Breast epithelium (tissue), 4 donors: ENCODE data around the gene PLCXD1. TPM values are rescaled to one million over a fixed set of nuclear protein-coding genes. Genes with fewer than 3 reads are reported as not detected.

Source experiments
- DNase-seq, 2 donors: peaks; one replicate each; pipeline ENCODE4 v3.0.0-alpha.2; 2019; ENCODE audit warnings: low spot score in 2 of 2
- H3K27ac ChIP-seq, 2 donors: fragments of 200-600 bp; sonication (generic) in 1 of 2; one replicate each; pipeline ENCODE4 v1.5.1; 2016 to 2019; ENCODE audit warnings: mild to moderate bottlenecking in 1 of 2
- H3K27me3 ChIP-seq, 2 donors: fragments of 200-600 bp; sonication (generic) in 1 of 2; one replicate each; pipeline versions ENCODE4 v1.5.1 to v1.6.0; 2017 to 2019; ENCODE audit warnings: control low read depth in 1 of 2, mild to moderate bottlenecking in 1 of 2
- H3K36me3 ChIP-seq: fragments of 200-600 bp; one replicate; pipeline ENCODE4 v1.5.1; 2019
- H3K4me1 ChIP-seq, 2 donors: fragments of 200-600 bp; sonication (generic); one replicate each; pipeline ENCODE4 v1.5.1; 2016 to 2019; ENCODE audit warnings: control low read depth in 1 of 2
- H3K4me3 ChIP-seq, 3 donors: fragments of 200-600 bp; sonication (generic); 1 replicate in 2 of 3; 2 replicates in 1 of 3; pipeline ENCODE4 v1.5.1; 2016 to 2019; ENCODE audit warnings: mild to moderate bottlenecking in 3 of 3, moderate library complexity in 2 of 3
- H3K9me3 ChIP-seq, 2 donors: fragments of 200-600 bp; sonication (generic) in 1 of 2; one replicate each; pipeline ENCODE4 v1.5.1; 2016 to 2019; ENCODE audit warnings: control low read depth in 1 of 2
- POLR2A ChIP-seq: fragments of 450-650 bp; IDR thresholded peaks from one replicate; pipeline ENCODE4 v1.6.1; 2016; ENCODE audit warnings: antibody characterized with exemption, mild to moderate bottlenecking, moderate library complexity
- POLR2AphosphoS5 ChIP-seq, 3 donors: sonication (generic); formaldehyde crosslinking; IDR thresholded peaks; one replicate each; pipeline ENCODE4 v1.6.1; 2017; ENCODE audit warnings: antibody characterized with exemption in 3 of 3
- intact Hi-C: fragments of 100-400 bp; cut with DNase I; formaldehyde crosslinking; loops from one replicate; pipeline ENCODE4 v1.15.1; 2023; ENCODE audit warnings: low total_unique reads
- total RNA-seq, 3 donors: library from RNA; depleted of rRNA; stranded (reverse); fragments of >200 nt; gene quantifications; one replicate each; pipeline ENCODE4 v1.1.0, GENCODE V29; 2016
- TF ChIP-seq, protein P1 (sequence below), 3 donors: fragments of 450-650 bp; IDR thresholded peaks; one replicate each; pipeline ENCODE4 v1.5.1; 2016 to 2017; ENCODE audit warnings: antibody characterized with exemption in 3 of 3, mild to moderate bottlenecking in 3 of 3, moderate library complexity in 3 of 3

PLCXD1 gene
- total RNA-seq, 3 donors from 2014 or later: 10.5 to 15.5 (median 12.3) TPM

GRCh38 chrX:267771-268261 lies 13.4 kb upstream of the PLCXD1 start:
- DNase-seq: peak; percentile 3 to 50
- Histone ChIP-seq H3K27ac (no peak overlapping the region), H3K36me3 (no peaks in the 10 kb centered on the region), H3K9me3 (no peaks in the 10 kb centered on the region), H3K27me3 (no peaks in the 10 kb centered on the region), H3K4me1 (no peaks in the 10 kb centered on the region), H3K4me3 (no peak overlapping the region)
- intact Hi-C loops: no loop called here
- TF ChIP-seq, protein P1, sequence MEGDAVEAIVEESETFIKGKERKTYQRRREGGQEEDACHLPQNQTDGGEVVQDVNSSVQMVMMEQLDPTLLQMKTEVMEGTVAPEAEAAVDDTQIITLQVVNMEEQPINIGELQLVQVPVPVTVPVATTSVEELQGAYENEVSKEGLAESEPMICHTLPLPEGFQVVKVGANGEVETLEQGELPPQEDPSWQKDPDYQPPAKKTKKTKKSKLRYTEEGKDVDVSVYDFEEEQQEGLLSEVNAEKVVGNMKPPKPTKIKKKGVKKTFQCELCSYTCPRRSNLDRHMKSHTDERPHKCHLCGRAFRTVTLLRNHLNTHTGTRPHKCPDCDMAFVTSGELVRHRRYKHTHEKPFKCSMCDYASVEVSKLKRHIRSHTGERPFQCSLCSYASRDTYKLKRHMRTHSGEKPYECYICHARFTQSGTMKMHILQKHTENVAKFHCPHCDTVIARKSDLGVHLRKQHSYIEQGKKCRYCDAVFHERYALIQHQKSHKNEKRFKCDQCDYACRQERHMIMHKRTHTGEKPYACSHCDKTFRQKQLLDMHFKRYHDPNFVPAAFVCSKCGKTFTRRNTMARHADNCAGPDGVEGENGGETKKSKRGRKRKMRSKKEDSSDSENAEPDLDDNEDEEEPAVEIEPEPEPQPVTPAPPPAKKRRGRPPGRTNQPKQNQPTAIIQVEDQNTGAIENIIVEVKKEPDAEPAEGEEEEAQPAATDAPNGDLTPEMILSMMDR (IDR thresholded peaks at IDR 0.05): no peak
- TF ChIP-seq POLR2AphosphoS5 (IDR thresholded peaks at IDR 0.05) (no peak), POLR2A (no peak)

DNA sequence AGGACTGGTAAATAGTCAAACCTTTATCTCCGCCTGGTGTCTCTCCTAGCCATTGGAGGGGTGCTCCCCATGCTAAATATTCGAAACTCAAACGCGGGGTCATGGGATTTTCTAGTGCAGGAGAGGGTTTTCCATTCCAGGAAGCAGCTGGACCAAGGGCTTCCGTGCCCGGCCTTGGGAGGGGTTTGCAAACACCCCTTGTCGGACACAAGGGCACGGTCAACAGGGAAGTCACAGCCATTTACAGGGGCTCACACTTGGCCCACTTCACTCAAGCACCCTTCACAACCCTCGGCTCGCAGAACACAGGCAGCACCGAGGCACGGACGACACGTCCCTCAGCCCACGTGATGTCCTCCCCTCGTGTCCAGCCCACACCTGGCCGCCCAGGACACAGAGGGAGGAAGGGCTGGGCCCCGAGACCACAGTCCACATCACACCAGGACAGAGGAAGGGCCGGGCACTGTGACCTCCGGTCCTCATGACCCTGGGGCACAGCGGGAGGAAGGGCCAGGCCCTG lies 10.3 kb upstream of the PLCXD1 start:
- TF ChIP-seq, protein P1 (IDR thresholded peaks at IDR 0.05): no peak
- TF ChIP-seq POLR2A: no peak
- no peak for TF ChIP-seq POLR2AphosphoS5 (IDR thresholded peaks at IDR 0.05)
- Histone ChIP-seq H3K27ac (no peak overlapping the region), H3K9me3 (no peaks in the 10 kb centered on the region), H3K27me3 (no peaks in the 10 kb centered on the region), H3K4me1 (peaks cover 0 to 4% of the 10 kb centered on the region in 2 donors), H3K36me3 (no peaks in the 10 kb centered on the region), H3K4me3 (no peak overlapping the region)
- DNase-seq: peak in 1 of 2 donors; percentile 42
- intact Hi-C loops: no loop called here

DNA sequence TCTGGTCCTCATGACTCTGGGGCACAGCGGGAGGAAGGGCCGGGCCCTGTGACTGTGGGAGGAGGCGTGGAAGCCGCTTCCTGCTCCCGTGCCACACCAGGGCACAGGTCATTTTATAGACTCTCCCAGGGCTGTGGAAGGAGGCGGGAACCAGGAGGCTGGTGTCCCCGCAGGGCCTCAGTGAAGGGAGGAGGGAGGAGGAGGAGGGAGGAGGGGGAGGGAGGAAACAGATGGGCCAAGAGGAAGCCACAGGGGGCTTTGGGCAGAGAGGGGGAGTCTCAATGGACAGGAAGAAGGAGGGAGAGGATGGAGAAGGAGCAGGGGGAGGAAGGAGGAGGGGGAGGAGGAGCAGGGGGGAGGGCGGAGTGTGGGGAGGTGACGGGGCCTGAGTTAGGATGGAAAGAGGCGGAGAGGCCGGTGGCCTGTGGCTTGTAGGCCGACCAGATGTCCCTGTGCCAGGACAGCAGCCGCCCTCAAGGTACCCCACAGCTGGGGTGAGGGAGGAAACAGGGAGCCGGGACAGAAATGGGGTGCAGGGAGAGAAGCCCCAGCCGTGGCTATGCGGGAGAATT lies 6.2 kb upstream of the PLCXD1 start:
- no peak for DNase-seq
- Histone ChIP-seq H3K36me3 (no peaks in the 10 kb centered on the region), H3K4me3 (peak overlapping the region; percentile 45 to 82 (median 67)), H3K9me3 (no peaks in the 10 kb centered on the region), H3K27me3 (no peaks in the 10 kb centered on the region), H3K27ac (peak overlapping the region in 1 of 2 donors; percentile 84), H3K4me1 (peaks cover 0 to 4% of the 10 kb centered on the region in 2 donors)
- TF ChIP-seq POLR2A (no peak), POLR2AphosphoS5 (IDR thresholded peaks at IDR 0.05) (no peak)
- TF ChIP-seq, protein P1 (IDR thresholded peaks at IDR 0.05): no peak
- intact Hi-C loops: no loop called here

- H3K4me1 ChIP-seq: peaks cover 0 to 4% of the 10 kb centered on the region in 2 donors
- H3K27ac ChIP-seq: peak overlapping the region; percentile 73 to 84
- H3K27me3 ChIP-seq: no peaks in the 10 kb centered on the region
- intact Hi-C loops: no loop called here
- no peaks in the 10 kb centered on the region for H3K36me3 ChIP-seq
- no peaks in the 10 kb centered on the region for H3K9me3 ChIP-seq
- TF ChIP-seq, protein P1 (IDR thresholded peaks at IDR 0.05): no peak
- TF ChIP-seq POLR2AphosphoS5 (IDR thresholded peaks at IDR 0.05) (no peak), POLR2A (no peak)
- peak overlapping the region; percentile 45 to 82 (median 67) for H3K4me3 ChIP-seq
- DNase-seq: no peak
Observed at GRCh38 chrX:275476-275966, 5.7 kb upstream of the PLCXD1 start.

- no peaks in the 10 kb centered on the region for H3K36me3 ChIP-seq
- TF ChIP-seq, protein P1 (IDR thresholded peaks at IDR 0.05): peak in 1 of 3 donors; percentile 17
- TF ChIP-seq POLR2AphosphoS5 (IDR thresholded peaks at IDR 0.05): no peak
- peak overlapping the region; percentile 73 to 84 for H3K27ac ChIP-seq
- peak; percentile 78 to 86 for DNase-seq
- intact Hi-C loops: no loop called here
- H3K9me3 ChIP-seq: no peaks in the 10 kb centered on the region
- no peaks in the 10 kb centered on the region for H3K27me3 ChIP-seq
- peak overlapping the region; percentile 45 to 82 (median 67) for H3K4me3 ChIP-seq
- H3K4me1 ChIP-seq: peaks cover 0 to 4% of the 10 kb centered on the region in 2 donors
Observed at GRCh38 chrX:275967-276580, 5.1 kb upstream of the PLCXD1 start.
